ENCODE data around the gene ABHD5. TPM values are rescaled to one million over a fixed set of nuclear protein-coding genes. Genes with fewer than 3 reads are reported as not detected.

Gene ABHD5
- total and polyA plus RNA-seq, 2 of the 8 experiments (the other 6 are each of a cell fraction or from before 2014, with no cell fraction given) = 10.5 to 16.4 TPM

- DNase-seq (ENCODE audit: low read depth in 1 of 2, low spot score in 2 of 2) = no peak
- ChIA-PET CTCF (ENCODE audit: partially characterized antibody) (no interaction called here), POLR2A (ENCODE audit: partially characterized antibody) (no interaction called here)
These were observed 80.9 kb downstream of the ABHD5 start for GRCh38 chr3:43771610-43772009.

More at GRCh38 chr3:43771610-43772009, 80.9 kb downstream of the ABHD5 start:
- TF ChIP-seq ASH2L (IDR thresholded peaks at IDR 0.05; ENCODE audit: low read length) (no peak), SIX5 (IDR thresholded peaks at IDR 0.05; ENCODE audit: low read depth, low read length) (no peak), SP4 (IDR thresholded peaks at IDR 0.05; ENCODE audit: low read length) (no peak), KDM4A (IDR thresholded peaks at IDR 0.05; ENCODE audit: low read depth, low read length, severe bottlenecking) (no peak), RFX5 (IDR thresholded peaks at IDR 0.05; ENCODE audit: borderline replicate concordance, low read depth, low read length) (no peak), TAF7 (optimal IDR thresholded peaks at IDR 0.05; ENCODE audit: borderline replicate concordance, low read depth, low read length) (no peak), ATF2 (IDR thresholded peaks at IDR 0.05; ENCODE audit: low read length) (no peak), CEBPB (IDR thresholded peaks at IDR 0.05; ENCODE audit: low read depth, low read length) (no peak), EZH2 (IDR thresholded peaks at IDR 0.05; ENCODE audit: low read depth, low read length, severe bottlenecking) (no peak), CBX5 (IDR thresholded peaks at IDR 0.05; ENCODE audit: low read depth, low read length) (no peak), RAD21 (IDR thresholded peaks at IDR 0.05 in 1 of 2, conservative IDR thresholded peaks at IDR 0.05 in 1 of 2; ENCODE audit: low read depth in 2 of 2, low read length in 2 of 2) (no peak), TBP (IDR thresholded peaks at IDR 0.05; ENCODE audit: low read depth, low read length) (no peak)
- Histone ChIP-seq H3K14ac (ENCODE audit: insufficient read length) (no peak overlapping the region), H3K27me3 (replicated peaks in 1 of 4; ENCODE audit: control insufficient read depth in 3 of 4, extremely low read depth in 1 of 4, insufficient read depth in 3 of 4, low read length in 3 of 4) (peaks cover 0 to 2% (median 0%) of the 10 kb centered on the region in 4 experiments; a peak in 3 of 7 replicates), H4K8ac (ENCODE audit: extremely low read depth, insufficient read depth, low read length) (no peak overlapping the region), H3K79me1 (ENCODE audit: low read depth, low read length) (no peaks in the 10 kb centered on the region), H3K23me2 (ENCODE audit: low read depth, low read length) (no peaks in the 10 kb centered on the region), H3K36me3 (ENCODE audit: control insufficient read depth in 2 of 4, insufficient read depth in 4 of 4, low read length in 3 of 4) (no peaks in the 10 kb centered on the region), H2AK5ac (ENCODE audit: low read depth, low read length) (no peak overlapping the region), H2BK120ac (replicated peaks; ENCODE audit: low read depth, low read length) (no peak overlapping the region), H2BK12ac (ENCODE audit: low read depth, low read length) (no peak overlapping the region), H3K4me3 (ENCODE audit: extremely low read depth in 1 of 4, insufficient read depth in 2 of 4, low read depth in 3 of 4, low read length in 4 of 4) (no peak overlapping the region), H3K18ac (ENCODE audit: extremely low read depth, low read length) (no peak overlapping the region), H2BK5ac (ENCODE audit: low read depth, low read length) (no peak overlapping the region), H3K27ac (ENCODE audit: low read depth, low read length) (no peak overlapping the region), H3K9me3 (ENCODE audit: insufficient read depth in 2 of 2, low read depth in 1 of 2, low read length in 1 of 2) (no peaks in the 10 kb centered on the region; a peak in 1 of 4 replicates), H4K5ac (ENCODE audit: insufficient read length, low read depth, low read length) (no peak overlapping the region), H2BK15ac (ENCODE audit: low read length) (no peak overlapping the region), H4K91ac (replicated peaks; ENCODE audit: insufficient read length, low read length) (no peak overlapping the region), H3K23ac (ENCODE audit: insufficient read length) (no peak overlapping the region), H3K4ac (replicated peaks; ENCODE audit: insufficient read length, low read depth, low read length) (no peak overlapping the region), H3K79me2 (ENCODE audit: control insufficient read depth in 1 of 2, insufficient read depth in 2 of 2, low read length in 2 of 2) (no peaks in the 10 kb centered on the region), H2AFZ (ENCODE audit: low read length) (no peak overlapping the region), H4K20me1 (replicated peaks in 1 of 2; ENCODE audit: control insufficient read depth in 1 of 2, insufficient read depth in 2 of 2, low read length in 2 of 2) (no peaks in the 10 kb centered on the region), H3K4me1 (replicated peaks in 1 of 4; ENCODE audit: control insufficient read depth in 3 of 4, insufficient read depth in 4 of 4, low read length in 3 of 4) (peaks cover 0 to 8% (median 2%) of the 10 kb centered on the region in 4 experiments; a peak in 2 of 7 replicates), H2BK20ac (ENCODE audit: low read length) (no peak overlapping the region), H3K56ac (replicated peaks; ENCODE audit: insufficient read length, low read depth, low read length) (no peak overlapping the region), H3K4me2 (ENCODE audit: insufficient read depth in 1 of 2, low read depth in 2 of 2, low read length in 2 of 2) (no peak overlapping the region), H3K9ac (replicated peaks in 1 of 4; ENCODE audit: extremely low read depth in 1 of 4, low read depth in 3 of 4, low read length in 3 of 4) (no peak overlapping the region)
- WGBS, 2 experiments (ENCODE audit: extremely low coverage in 1 of 2, insufficient coverage in 1 of 2, insufficient read length in 1 of 2, insufficient replicate concordance in 2 of 2, low coverage in 1 of 2, low lambda C conversion rate in 2 of 2, missing lambda C conversion rate in 1 of 2) = 75% methylated on average over 5 of the region's 5 CpGs; no CpG with 5 or more reads in 1 of the 2 experiments
- FAIRE-seq = no peak
